Caco-2 (cell line): ENCODE measurements around the gene OVOL2. TPM values are rescaled to one million over a fixed set of nuclear protein-coding genes. Genes with fewer than 3 reads are reported as not detected.

Experiments
- BruUV-seq: library from RNA; stranded (reverse); fragments of 400-500 nt; replicated peaks from 2 replicates; lab custom pipeline; 2021; lab: Mats Ljungman, UMichigan
- CTCF ChIA-PET: fragments of 300-600 bp; sonication (Branson Sonifier 250); formaldehyde crosslinking; loops from one replicate; lab custom pipeline; 2022; ENCODE audit warnings: antibody characterized with exemption; lab: Charles Lee
- POLR2A ChIA-PET: fragments of 300-600 bp; sonication (Branson Sonifier 250); formaldehyde crosslinking; loops from one replicate; lab custom pipeline; 2022; ENCODE audit warnings: antibody characterized with exemption; lab: Charles Lee
- DNase-seq, 2 experiments: peaks; one replicate each; pipeline versions ENCODE4 v3.0.0 to v3.0.0-alpha.2; 2020 to 2022
- H3K27me3 ChIP-seq: replicated peaks from 2 replicates; pipeline ENCODE4 v1.6.0; 2011; ENCODE audit warnings: low read length; ENCODE audit not compliant: control insufficient read depth, insufficient read depth
- H3K36me3 ChIP-seq: 2 replicates; pipeline ENCODE4 v1.5.1; 2011; ENCODE audit warnings: low read length; ENCODE audit not compliant: control insufficient read depth, insufficient read depth
- H3K4me1 ChIP-seq: fragments of 250-450 bp; sonication (Bioruptor Pico); 2 replicates; pipeline ENCODE4 v1.5.1; 2020; ENCODE audit warnings: mild to moderate bottlenecking
- H3K4me3 ChIP-seq: 2 replicates; pipeline ENCODE4 v1.5.1; 2011; ENCODE audit warnings: low read depth, mild to moderate bottlenecking, control low read depth, low read length
- H3K9me3 ChIP-seq: fragments of 250-450 bp; sonication (Bioruptor Pico); 2 replicates; pipeline ENCODE4 v1.5.1; 2020; ENCODE audit warnings: mild to moderate bottlenecking, moderate library complexity
- H3K27ac Mint-ChIP-seq: one replicate; pipeline ENCODE4 v1.8.0; 2022; ENCODE audit warnings: mixed read lengths; ENCODE audit not compliant: unreplicated experiment
- H3K27me3 Mint-ChIP-seq: one replicate; pipeline ENCODE4 v1.8.0; 2022; ENCODE audit warnings: mixed read lengths; ENCODE audit not compliant: insufficient read depth, unreplicated experiment
- H3K36me3 Mint-ChIP-seq: one replicate; pipeline ENCODE4 v1.8.0; 2022; ENCODE audit warnings: mild to moderate bottlenecking, mixed read lengths; ENCODE audit not compliant: insufficient read depth, unreplicated experiment
- H3K4me1 Mint-ChIP-seq: one replicate; pipeline ENCODE4 v1.8.0; 2022; ENCODE audit warnings: low read depth, mixed read lengths; ENCODE audit not compliant: unreplicated experiment
- H3K4me3 Mint-ChIP-seq: one replicate; pipeline ENCODE4 v1.8.0; 2022; ENCODE audit warnings: mild to moderate bottlenecking, moderate library complexity, mixed read lengths; ENCODE audit not compliant: unreplicated experiment
- H3K9me3 Mint-ChIP-seq: one replicate; pipeline ENCODE4 v1.8.0; 2022; ENCODE audit warnings: mixed read lengths; ENCODE audit not compliant: unreplicated experiment
- intact Hi-C: fragments of 100-400 bp; cut with micrococcal nuclease; formaldehyde crosslinking; loops from one replicate; pipeline ENCODE4 v1.10.0; 2022; ENCODE audit not compliant: unreplicated experiment
- total RNA-seq: library from RNA; stranded (reverse); gene quantifications from 2 replicates; pipeline ENCODE4 v1.2.3, GENCODE V29; 2022
- TF ChIP-seq, protein P1 (sequence below), 2 experiments: fragments of 200-600 bp in 1 of 2; IDR thresholded peaks; 1 replicate in 1 of 2; 2 replicates in 1 of 2; pipeline versions ENCODE4 v1.5.1 to v1.8.0; 2011 to 2022; ENCODE audit warnings: antibody characterized with exemption in 1 of 2, control low read depth in 1 of 2, inconsistent platforms in 1 of 2, low read depth in 1 of 2, low read length in 1 of 2, mild to moderate bottlenecking in 1 of 2, moderate library complexity in 1 of 2; ENCODE audit not compliant: insufficient read depth in 1 of 2, severe bottlenecking in 1 of 2, unreplicated experiment in 1 of 2

The OVOL2 gene
- total RNA-seq, 1 experiment from 2014 or later: 8.8 TPM

DNA sequence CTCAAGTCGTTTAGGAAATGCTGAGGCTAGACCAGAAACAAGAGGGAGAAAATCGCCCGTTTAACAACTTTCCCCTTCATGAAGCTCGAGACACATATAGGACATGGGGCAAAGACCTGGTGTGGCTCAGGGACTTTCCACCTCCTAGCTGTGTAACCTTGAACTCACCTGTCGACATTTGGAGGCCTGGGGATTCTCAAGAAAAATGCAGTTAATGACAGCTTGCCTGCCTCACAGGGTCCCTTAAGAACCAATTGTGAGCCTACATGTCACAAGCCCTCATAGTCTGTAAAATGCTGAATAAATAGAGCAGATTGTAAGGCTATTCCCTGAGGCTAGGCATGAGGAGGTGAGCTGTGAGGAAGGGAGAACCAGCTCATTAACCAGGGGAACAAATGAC is 53.8 kb downstream of the OVOL2 start:
- no peak overlapping the region for H3K27ac Mint-ChIP-seq
- Histone ChIP-seq H3K36me3 (no peaks in the 10 kb centered on the region; the same call in 1 of the 2 replicates), H3K27me3 (no peaks in the 10 kb centered on the region), H3K9me3 (no peaks in the 10 kb centered on the region), H3K4me1 (peaks cover 50% of the 10 kb centered on the region), H3K4me3 (no peak overlapping the region)
- CTCF ChIA-PET: no interaction called here
- no TSS peak for BruUV-seq
- POLR2A ChIA-PET: interaction anchor here (0.6 kb wide), 1 partner anchor 37 kb away, joined by 4 read pairs; no protein-coding TSS in a partner anchor
- intact Hi-C loops: loop anchor here (5.0 kb wide), 1 partner anchor 273 kb away; no protein-coding TSS in a partner anchor
- H3K27me3 Mint-ChIP-seq: no peaks in the 10 kb centered on the region
- H3K9me3 Mint-ChIP-seq: no peaks in the 10 kb centered on the region
- H3K36me3 Mint-ChIP-seq: peaks cover 6% of the 10 kb centered on the region
- no peak overlapping the region for H3K4me3 Mint-ChIP-seq
- no peak for DNase-seq
- H3K4me1 Mint-ChIP-seq: peaks cover 25% of the 10 kb centered on the region
- TF ChIP-seq, protein P1, sequence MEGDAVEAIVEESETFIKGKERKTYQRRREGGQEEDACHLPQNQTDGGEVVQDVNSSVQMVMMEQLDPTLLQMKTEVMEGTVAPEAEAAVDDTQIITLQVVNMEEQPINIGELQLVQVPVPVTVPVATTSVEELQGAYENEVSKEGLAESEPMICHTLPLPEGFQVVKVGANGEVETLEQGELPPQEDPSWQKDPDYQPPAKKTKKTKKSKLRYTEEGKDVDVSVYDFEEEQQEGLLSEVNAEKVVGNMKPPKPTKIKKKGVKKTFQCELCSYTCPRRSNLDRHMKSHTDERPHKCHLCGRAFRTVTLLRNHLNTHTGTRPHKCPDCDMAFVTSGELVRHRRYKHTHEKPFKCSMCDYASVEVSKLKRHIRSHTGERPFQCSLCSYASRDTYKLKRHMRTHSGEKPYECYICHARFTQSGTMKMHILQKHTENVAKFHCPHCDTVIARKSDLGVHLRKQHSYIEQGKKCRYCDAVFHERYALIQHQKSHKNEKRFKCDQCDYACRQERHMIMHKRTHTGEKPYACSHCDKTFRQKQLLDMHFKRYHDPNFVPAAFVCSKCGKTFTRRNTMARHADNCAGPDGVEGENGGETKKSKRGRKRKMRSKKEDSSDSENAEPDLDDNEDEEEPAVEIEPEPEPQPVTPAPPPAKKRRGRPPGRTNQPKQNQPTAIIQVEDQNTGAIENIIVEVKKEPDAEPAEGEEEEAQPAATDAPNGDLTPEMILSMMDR (IDR thresholded peaks at IDR 0.05; ENCODE audit: insufficient read depth in 1 of 2, low read depth in 1 of 2, low read length in 1 of 2, severe bottlenecking in 1 of 2, unreplicated experiment in 1 of 2): no peak

DNA sequence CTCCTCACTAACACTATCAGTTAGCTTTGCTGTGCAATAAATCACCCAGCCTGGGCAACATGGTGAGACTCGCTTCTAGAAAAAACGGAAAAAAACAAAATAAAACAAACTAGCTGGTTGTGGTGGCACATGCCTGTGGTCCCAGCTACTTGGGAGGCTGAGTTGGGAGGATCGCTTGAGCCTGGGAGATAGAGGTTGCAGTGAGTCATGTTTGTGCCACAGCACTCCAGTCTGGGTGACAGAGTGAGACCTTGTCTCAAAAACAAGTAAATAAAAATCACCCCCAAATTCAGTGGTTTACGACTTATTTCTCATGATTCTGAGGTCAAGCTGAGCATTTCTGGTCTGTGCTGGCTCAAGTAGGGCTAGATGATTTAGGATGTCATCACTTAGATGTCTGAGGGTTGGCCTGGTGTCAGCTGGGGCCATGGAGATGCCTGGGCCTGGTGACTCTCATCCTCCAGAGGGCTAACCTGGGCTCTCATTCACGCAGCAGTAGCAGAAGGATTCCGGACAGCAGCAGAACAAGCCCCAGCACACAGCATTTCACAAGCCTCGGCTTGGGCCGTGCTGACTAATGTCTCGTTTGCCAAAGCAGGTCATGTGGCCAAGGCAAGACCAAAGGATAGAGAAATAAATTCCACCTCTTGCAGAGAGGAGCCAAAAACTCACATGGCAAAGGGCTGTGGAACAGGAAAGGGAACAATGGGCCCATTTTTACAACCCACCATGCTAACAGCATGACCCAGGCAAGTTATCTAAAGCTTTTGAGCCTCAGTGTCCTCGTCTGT is 56.4 kb downstream of the OVOL2 start:
- Histone ChIP-seq H3K4me1 (peaks cover 40% of the 10 kb centered on the region), H3K27me3 (no peaks in the 10 kb centered on the region), H3K36me3 (no peaks in the 10 kb centered on the region; the same call in 1 of the 2 replicates), H3K4me3 (no peak overlapping the region), H3K9me3 (no peaks in the 10 kb centered on the region)
- no TSS peak for BruUV-seq
- intact Hi-C loops: loop anchor here (2.0 to 5.0 kb wide), 3 partner anchors 17 to 276 kb away; no protein-coding TSS in a partner anchor
- POLR2A ChIA-PET: interaction anchor here (0.7 kb wide), 1 partner anchor 432 kb away, joined by 3 read pairs; the partner anchor contains the start of gene DSTN
- CTCF ChIA-PET: no interaction called here
- peak; percentile 70 to 77 for DNase-seq
- TF ChIP-seq, protein P1 (IDR thresholded peaks at IDR 0.05; ENCODE audit: insufficient read depth in 1 of 2, low read depth in 1 of 2, low read length in 1 of 2, severe bottlenecking in 1 of 2, unreplicated experiment in 1 of 2): no peak
- Mint-ChIP-seq H3K27me3 (no peaks in the 10 kb centered on the region), H3K36me3 (peaks cover 6% of the 10 kb centered on the region), H3K9me3 (no peaks in the 10 kb centered on the region), H3K4me1 (peaks cover 17% of the 10 kb centered on the region), H3K4me3 (no peak overlapping the region), H3K27ac (peak overlapping the region; percentile 76)

DNA sequence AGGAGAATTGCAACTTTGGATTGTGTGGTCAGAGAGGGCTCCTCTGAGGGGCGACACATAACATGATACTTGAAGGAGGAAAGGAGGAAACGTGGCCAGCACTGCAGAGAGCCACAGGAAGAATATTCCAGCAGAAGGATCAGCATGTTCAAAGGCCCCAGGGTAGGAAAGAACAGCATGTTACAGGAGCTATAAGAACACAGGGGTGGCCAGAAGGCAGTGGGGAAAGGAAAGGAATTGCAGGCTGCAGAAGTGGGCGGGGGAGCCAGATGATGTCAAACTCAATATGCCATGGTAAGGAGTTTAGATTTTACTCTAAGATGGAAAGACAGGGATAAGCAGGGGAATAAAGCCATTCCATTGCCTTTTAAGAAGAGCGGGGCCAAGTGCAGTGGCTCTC is 58.1 kb downstream of the OVOL2 start:
- Mint-ChIP-seq H3K27me3 (no peaks in the 10 kb centered on the region), H3K4me3 (no peak overlapping the region), H3K27ac (no peak overlapping the region), H3K36me3 (peaks cover 12% of the 10 kb centered on the region), H3K9me3 (no peaks in the 10 kb centered on the region), H3K4me1 (peaks cover 17% of the 10 kb centered on the region)
- TF ChIP-seq, protein P1 (IDR thresholded peaks at IDR 0.05; ENCODE audit: insufficient read depth in 1 of 2, low read depth in 1 of 2, low read length in 1 of 2, severe bottlenecking in 1 of 2, unreplicated experiment in 1 of 2): no peak
- Histone ChIP-seq H3K4me3 (no peak overlapping the region), H3K4me1 (peaks cover 24% of the 10 kb centered on the region), H3K36me3 (no peaks in the 10 kb centered on the region; the same call in 1 of the 2 replicates), H3K9me3 (no peaks in the 10 kb centered on the region), H3K27me3 (no peaks in the 10 kb centered on the region)
- ChIA-PET CTCF (no interaction called here), POLR2A (interaction anchor here (0.6 kb wide), 1 partner anchor 35 kb away, joined by 3 read pairs; no protein-coding TSS in a partner anchor)
- DNase-seq: no peak
- intact Hi-C loops: loop anchor here (5.0 to 10.0 kb wide), 3 partner anchors 42 to 315 kb away; partner anchors contain the start of gene RRBP1
- no TSS peak for BruUV-seq
